Heart left ventricle (tissue), 13 donors: ENCODE data around the gene PKN2.

ENCODE experiments used
- CTCF ChIP-seq, 12 donors: fragments of 200-600 bp; sonication (generic) in 4 of 12; IDR thresholded peaks; one replicate each; pipeline versions ENCODE4 v1.5.0 to v1.8.0; 2018 to 2022; ENCODE audit warnings: antibody characterized with exemption in 12 of 12, mild to moderate bottlenecking in 5 of 12
- POLR2A ChIP-seq, 2 donors: fragments of 450-650 bp; IDR thresholded peaks; one replicate each; pipeline ENCODE4 v1.6.1; 2017; ENCODE audit warnings: antibody characterized with exemption in 2 of 2, mild to moderate bottlenecking in 2 of 2, moderate library complexity in 2 of 2
- donor health status: ischemic (EF 13 %, LVEDD 7.1; RV severe dilation, severe dysfunction).
- donor health status: DM: no; HTN: yes; CAD: no.
- donor health status: DM: no; HTN: no; CAD: no.
- donor health status: ischemic (EF 25% LVEDD 6.9; RV normal size, moderate dysfunction).
- donor health status: ischemic (EF 25% LVEDD 5.7; RV mildly dilated, moderate dysfunction).
- donor health status: ischemic (EF 35%, LVEDD 5.7; RV mildly dilated, moderate dysfunction).
- donor health status: nonischemic (EF 11% LVEDD 7.7; RV severe dilation, severe dysfunction).
- donor health status: DM: yes; HTN: yes; CAD: no.
- donor health status: PGD.
- donor health status: ischemic (EF 29% LVEDD 5.4; RV normal size, mild dysfunction).
- donor health status: nonischemic (EF 23%, LVEDD 6.1; RV moderate dilation, normal function).

DNA sequence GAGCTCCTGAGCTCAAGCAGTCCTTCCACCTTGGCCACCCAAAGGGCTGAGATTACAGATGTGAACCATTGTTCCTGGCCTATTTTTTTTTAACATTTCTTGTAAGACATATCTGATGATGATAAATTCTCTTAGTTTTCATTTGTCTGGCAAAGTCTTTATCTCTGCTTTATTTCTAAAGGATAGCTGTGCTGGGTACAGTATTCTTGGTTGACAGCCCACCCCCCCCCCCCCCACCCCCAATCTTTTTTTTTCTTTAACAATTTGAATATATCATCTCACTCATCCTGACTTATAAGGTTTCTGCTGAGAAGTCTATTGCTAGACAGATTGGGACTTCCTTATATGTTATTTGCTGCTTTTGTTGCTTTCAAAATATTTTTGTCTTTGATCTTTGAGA lies 51.3 kb downstream of the PKN2 start:
- TF ChIP-seq POLR2A (IDR thresholded peaks at IDR 0.05) (no peak), CTCF (IDR thresholded peaks at IDR 0.05) (no peak)
